Prostate gland (tissue), 2 donors: ENCODE results near the gene CPNE9. TPM values are rescaled to one million over a fixed set of nuclear protein-coding genes. Genes with fewer than 3 reads are reported as not detected.

Experiments used
- DNase-seq: peaks from one replicate; pipeline ENCODE4 v3.0.0-alpha.2; 2019; ENCODE audit warnings: low spot score
- H3K27ac ChIP-seq, 2 donors: fragments of 200-600 bp; sonication (generic); 2 replicates each; pipeline ENCODE4 v1.5.1; 2017 to 2019
- H3K27me3 ChIP-seq: fragments of 200-600 bp; sonication (generic); replicated peaks from 2 replicates; pipeline ENCODE4 v1.5.1; 2019; ENCODE audit not compliant: insufficient read depth
- H3K36me3 ChIP-seq, 2 donors: fragments of 200-600 bp; sonication (generic); 1 replicate in 1 of 2; 2 replicates in 1 of 2; pipeline versions ENCODE4 v1.5.1 to v1.8.1; 2017 to 2019
- H3K4me1 ChIP-seq: fragments of 200-600 bp; sonication (generic); replicated peaks from 2 replicates; pipeline ENCODE4 v1.5.1; 2019
- H3K4me3 ChIP-seq, 2 donors: fragments of 200-600 bp; sonication (generic); 2 replicates each; pipeline ENCODE4 v1.5.1; 2017 to 2019
- H3K9me3 ChIP-seq: fragments of 200-600 bp; sonication (generic); 2 replicates; pipeline ENCODE4 v1.5.1; 2017
- CTCF ChIP-seq, 4 experiments: fragments of 200-600 bp in 2 of 4; fragments of 450-650 bp in 2 of 4; sonication (generic) in 2 of 4; IDR thresholded peaks; 1 replicate in 3 of 4; 2 replicates in 1 of 4; pipeline ENCODE4 v1.5.1; 2016 to 2019; ENCODE audit warnings: antibody characterized with exemption in 4 of 4, mild to moderate bottlenecking in 2 of 4, moderate library complexity in 2 of 4
- POLR2A ChIP-seq: fragments of 450-650 bp; IDR thresholded peaks from one replicate; pipeline ENCODE4 v1.6.1; 2016; ENCODE audit warnings: antibody characterized with exemption, mild to moderate bottlenecking
- POLR2AphosphoS5 ChIP-seq: sonication (generic); formaldehyde crosslinking; IDR thresholded peaks from one replicate; pipeline ENCODE4 v1.6.1; 2017; ENCODE audit warnings: antibody characterized with exemption
- WGBS: methylation state at CpG from one replicate; pipeline ENCODE4 v1.1.5; 2018; 5-methylcytosine and 5-hydroxymethylcytosine counted together
- intact Hi-C: fragments of 100-400 bp; cut with DNase I; formaldehyde crosslinking; loops from one replicate; pipeline ENCODE4 v1.14.2; 2022
- total RNA-seq, 2 donors: library from RNA; depleted of rRNA; stranded (reverse); fragments of >200 nt; gene quantifications; one replicate each; pipeline ENCODE4 v1.1.0, GENCODE V29; 2016

The CPNE9 gene
- total RNA-seq, 2 donors from 2014 or later: not detected

- H3K4me1 ChIP-seq: no peaks in the 10 kb centered on the region
- H3K27me3 ChIP-seq: no peaks in the 10 kb centered on the region
- peaks cover 31 to 63% of the 10 kb centered on the region in 2 donors for H3K36me3 ChIP-seq
- H3K4me3 ChIP-seq: no peak overlapping the region
- no peak for DNase-seq
- no peaks in the 10 kb centered on the region for H3K9me3 ChIP-seq
- no peak for TF ChIP-seq POLR2A
- no peak for TF ChIP-seq CTCF (IDR thresholded peaks at IDR 0.05)
- TF ChIP-seq POLR2AphosphoS5: no peak
- intact Hi-C loops: no loop called here
- 95% methylated on average over 18 of the region's 18 CpGs for WGBS
- H3K27ac ChIP-seq: no peak overlapping the region
These were observed 18.2 kb upstream of the CPNE9 start for GRCh38 chr3:9685216-9686049.

- Histone ChIP-seq H3K4me1 (no peaks in the 10 kb centered on the region), H3K36me3 (peaks cover 31 to 58% of the 10 kb centered on the region in 2 donors), H3K9me3 (no peaks in the 10 kb centered on the region), H3K4me3 (no peak overlapping the region), H3K27me3 (no peaks in the 10 kb centered on the region), H3K27ac (no peak overlapping the region)
- WGBS: 90% methylated on average over 9 of the region's 9 CpGs
- TF ChIP-seq POLR2AphosphoS5 (no peak), POLR2A (no peak), CTCF (IDR thresholded peaks at IDR 0.05) (no peak)
- no peak for DNase-seq
- intact Hi-C loops: no loop called here
These were observed 17.5 kb upstream of the CPNE9 start for GRCh38 chr3:9686050-9686550.

GRCh38 chr3:9686703-9687102, 16.9 kb upstream of the CPNE9 start:
- no peak for TF ChIP-seq CTCF (IDR thresholded peaks at IDR 0.05)
- no peak for TF ChIP-seq POLR2AphosphoS5
- no peak for TF ChIP-seq POLR2A
- Histone ChIP-seq H3K36me3 (peaks cover 31 to 55% of the 10 kb centered on the region in 2 donors), H3K4me3 (no peak overlapping the region), H3K4me1 (no peaks in the 10 kb centered on the region), H3K9me3 (no peaks in the 10 kb centered on the region), H3K27me3 (no peaks in the 10 kb centered on the region), H3K27ac (no peak overlapping the region)
- 94% methylated on average over 3 of the region's 3 CpGs for WGBS
- no peak for DNase-seq
- intact Hi-C loops: no loop called here

GRCh38 chr3:9687514-9687913, 16.1 kb upstream of the CPNE9 start:
- H3K27ac ChIP-seq: no peak overlapping the region
- no peak for TF ChIP-seq POLR2AphosphoS5
- no peak for TF ChIP-seq POLR2A
- no peak for TF ChIP-seq CTCF (IDR thresholded peaks at IDR 0.05)
- H3K4me1 ChIP-seq: no peaks in the 10 kb centered on the region
- intact Hi-C loops: no loop called here
- peaks cover 31 to 55% of the 10 kb centered on the region in 2 donors for H3K36me3 ChIP-seq
- H3K9me3 ChIP-seq: no peaks in the 10 kb centered on the region
- no peaks in the 10 kb centered on the region for H3K27me3 ChIP-seq
- DNase-seq: no peak
- 84% methylated on average over 7 of the region's 7 CpGs for WGBS
- no peak overlapping the region for H3K4me3 ChIP-seq

GRCh38 chr3:9688961-9689360, 14.7 kb upstream of the CPNE9 start:
- Histone ChIP-seq H3K4me1 (no peaks in the 10 kb centered on the region), H3K36me3 (peaks cover 22 to 45% of the 10 kb centered on the region in 2 donors), H3K4me3 (no peak overlapping the region), H3K9me3 (no peaks in the 10 kb centered on the region), H3K27me3 (no peaks in the 10 kb centered on the region), H3K27ac (no peak overlapping the region)
- no peak for DNase-seq
- no peak for TF ChIP-seq POLR2AphosphoS5
- TF ChIP-seq POLR2A: no peak
- TF ChIP-seq CTCF (IDR thresholded peaks at IDR 0.05): no peak
- intact Hi-C loops: no loop called here
- 87% methylated on average over 5 of the region's 5 CpGs for WGBS
